ENCODE results near the gene P2RY6.

- TF ChIP-seq POLR2A (IDR thresholded peaks at IDR 0.05; ENCODE audit: low read length), result no peak
- no peak for TF ChIP-seq BHLHE40 (IDR thresholded peaks at IDR 0.05; ENCODE audit: low read depth, low read length)
- TF ChIP-seq RFX5 (IDR thresholded peaks at IDR 0.05), result no peak
- TF ChIP-seq PHF8 (IDR thresholded peaks at IDR 0.05; ENCODE audit: borderline replicate concordance, low read depth), result no peak
- TF ChIP-seq, protein P1, sequence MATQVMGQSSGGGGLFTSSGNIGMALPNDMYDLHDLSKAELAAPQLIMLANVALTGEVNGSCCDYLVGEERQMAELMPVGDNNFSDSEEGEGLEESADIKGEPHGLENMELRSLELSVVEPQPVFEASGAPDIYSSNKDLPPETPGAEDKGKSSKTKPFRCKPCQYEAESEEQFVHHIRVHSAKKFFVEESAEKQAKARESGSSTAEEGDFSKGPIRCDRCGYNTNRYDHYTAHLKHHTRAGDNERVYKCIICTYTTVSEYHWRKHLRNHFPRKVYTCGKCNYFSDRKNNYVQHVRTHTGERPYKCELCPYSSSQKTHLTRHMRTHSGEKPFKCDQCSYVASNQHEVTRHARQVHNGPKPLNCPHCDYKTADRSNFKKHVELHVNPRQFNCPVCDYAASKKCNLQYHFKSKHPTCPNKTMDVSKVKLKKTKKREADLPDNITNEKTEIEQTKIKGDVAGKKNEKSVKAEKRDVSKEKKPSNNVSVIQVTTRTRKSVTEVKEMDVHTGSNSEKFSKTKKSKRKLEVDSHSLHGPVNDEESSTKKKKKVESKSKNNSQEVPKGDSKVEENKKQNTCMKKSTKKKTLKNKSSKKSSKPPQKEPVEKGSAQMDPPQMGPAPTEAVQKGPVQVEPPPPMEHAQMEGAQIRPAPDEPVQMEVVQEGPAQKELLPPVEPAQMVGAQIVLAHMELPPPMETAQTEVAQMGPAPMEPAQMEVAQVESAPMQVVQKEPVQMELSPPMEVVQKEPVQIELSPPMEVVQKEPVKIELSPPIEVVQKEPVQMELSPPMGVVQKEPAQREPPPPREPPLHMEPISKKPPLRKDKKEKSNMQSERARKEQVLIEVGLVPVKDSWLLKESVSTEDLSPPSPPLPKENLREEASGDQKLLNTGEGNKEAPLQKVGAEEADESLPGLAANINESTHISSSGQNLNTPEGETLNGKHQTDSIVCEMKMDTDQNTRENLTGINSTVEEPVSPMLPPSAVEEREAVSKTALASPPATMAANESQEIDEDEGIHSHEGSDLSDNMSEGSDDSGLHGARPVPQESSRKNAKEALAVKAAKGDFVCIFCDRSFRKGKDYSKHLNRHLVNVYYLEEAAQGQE (IDR thresholded peaks at IDR 0.05), result no peak
- no peak for TF ChIP-seq JUN (IDR thresholded peaks at IDR 0.05)
- no peak for TF ChIP-seq SMC3 (IDR thresholded peaks at IDR 0.05)
- no peak for TF ChIP-seq CTCF (IDR thresholded peaks at IDR 0.05)
- no peak for TF ChIP-seq RCOR1 (IDR thresholded peaks at IDR 0.05; ENCODE audit: low read depth, low read length)
- TF ChIP-seq ZC3H11A (IDR thresholded peaks at IDR 0.05), result no peak
- TF ChIP-seq EP300 (IDR thresholded peaks at IDR 0.05), result no peak
- no peak for TF ChIP-seq SREBF2 (IDR thresholded peaks at IDR 0.05)
- peak; percentile 80 for TF ChIP-seq ZFP36 (IDR thresholded peaks at IDR 0.05; ENCODE audit: borderline replicate concordance, partially characterized antibody)
- no peak for TF ChIP-seq NR3C1 (IDR thresholded peaks at IDR 0.05)
These were observed 9.2 kb upstream of the P2RY6 start for GRCh38 chr11:73262851-73263495.
